Keratinocyte (primary cell): Measurements from ENCODE around the gene GLI2. TPM values are rescaled to one million over a fixed set of nuclear protein-coding genes. Genes with fewer than 3 reads are reported as not detected.
A peak's percentile ranks its signal among the peaks of the same experiment; 100 is the strongest.

ENCODE experiments used
- DNase-seq: peaks from one replicate; pipeline ENCODE4 v3.0.0-alpha.2; 2011; ENCODE audit warnings: low read depth, missing footprints, low spot score
- FAIRE-seq: peaks from 2 replicates; lab custom pipeline; 2011; peaks lifted over from hg19 to GRCh38; lab: Jason Lieb, UNC
- H2AFZ ChIP-seq: 2 replicates; pipeline ENCODE4 v1.6.0; 2012; ENCODE audit warnings: low read length, control low read depth, inconsistent platforms; ENCODE audit not compliant: control insufficient read depth
- H3K27ac ChIP-seq: 2 replicates; pipeline ENCODE4 v1.5.1; 2011; ENCODE audit warnings: low read length; ENCODE audit not compliant: control insufficient read depth, insufficient read depth
- H3K27me3 ChIP-seq: 3 replicates; pipeline ENCODE4 v1.6.0; 2011; ENCODE audit warnings: low read length; ENCODE audit not compliant: control insufficient read depth, insufficient read depth; ENCODE audit errors: extremely low read depth
- H3K36me3 ChIP-seq, 2 experiments: 2 replicates in 1 of 2; 3 replicates in 1 of 2; pipeline ENCODE4 v1.5.1; 2011; ENCODE audit warnings: low read length in 2 of 2, mild to moderate bottlenecking in 1 of 2; ENCODE audit not compliant: control insufficient read depth in 2 of 2, insufficient read depth in 2 of 2; ENCODE audit errors: extremely low read depth in 1 of 2
- H3K4me1 ChIP-seq: 3 replicates; pipeline ENCODE4 v1.5.1; 2011; ENCODE audit warnings: low read length; ENCODE audit not compliant: control insufficient read depth, insufficient read depth; ENCODE audit errors: extremely low read depth
- H3K4me2 ChIP-seq: 3 replicates; pipeline ENCODE4 v1.6.0; 2011; ENCODE audit warnings: low read depth, low read length; ENCODE audit not compliant: control insufficient read depth, insufficient read depth; ENCODE audit errors: extremely low read depth
- H3K4me3 ChIP-seq, 3 experiments: fragments of 200-600 bp in 1 of 3; sonication (generic) in 1 of 3; 2 replicates in 2 of 3; 3 replicates in 1 of 3; pipeline ENCODE4 v1.5.1; 2011 to 2016; ENCODE audit warnings: low read length in 3 of 3, mild to moderate bottlenecking in 3 of 3, control low read depth in 2 of 3, inconsistent platforms in 1 of 3, low read depth in 1 of 3, mixed read lengths in 1 of 3, mixed run types in 1 of 3, moderate library complexity in 1 of 3; ENCODE audit not compliant: control insufficient read depth in 2 of 3, insufficient read depth in 2 of 3; ENCODE audit errors: extremely low read depth in 1 of 3
- H3K79me2 ChIP-seq: 2 replicates; pipeline ENCODE4 v1.6.0; 2012; ENCODE audit warnings: low read length; ENCODE audit not compliant: control insufficient read depth, insufficient read depth
- H3K9ac ChIP-seq: 3 replicates; pipeline ENCODE4 v1.6.0; 2011; ENCODE audit warnings: low read length; ENCODE audit not compliant: control insufficient read depth, insufficient read depth; ENCODE audit errors: extremely low read depth
- H3K9me1 ChIP-seq: 3 replicates; pipeline ENCODE4 v1.6.0; 2011; ENCODE audit warnings: low read length; ENCODE audit not compliant: control insufficient read depth, insufficient read depth; ENCODE audit errors: extremely low read depth
- H3K9me3 ChIP-seq: 2 replicates; pipeline ENCODE4 v1.5.1; 2012; ENCODE audit warnings: low read depth, low read length; ENCODE audit not compliant: control insufficient read depth
- H4K20me1 ChIP-seq: 3 replicates; pipeline ENCODE4 v1.6.0; 2011; ENCODE audit warnings: low read length; ENCODE audit not compliant: control insufficient read depth, insufficient read depth; ENCODE audit errors: extremely low read depth
- CTCF ChIP-seq, 3 experiments: IDR thresholded peaks in 1 of 3; conservative IDR thresholded peaks in 1 of 3; optimal IDR thresholded peaks in 1 of 3; 2 replicates in 2 of 3; 3 replicates in 1 of 3; pipeline versions ENCODE3 to v1.5.1; 2011; ENCODE audit warnings: low read length in 3 of 3, mild to moderate bottlenecking in 3 of 3, moderate library complexity in 2 of 3, control low read depth in 1 of 3, inconsistent platforms in 1 of 3; ENCODE audit not compliant: insufficient read depth in 2 of 3; ENCODE audit errors: extremely low read depth in 1 of 3
- EZH2 ChIP-seq: IDR thresholded peaks from one replicate; pipeline ENCODE4 v1.6.1; 2012; ENCODE audit warnings: inconsistent platforms, mild to moderate bottlenecking, low read length, moderate library complexity
- dilution Hi-C: fragments of 300-500 bp; cut with MboI; formaldehyde crosslinking; loops from one replicate; pipeline ENCODE4 v1.7.0; 2020; ENCODE audit warnings: low sequenced_read_pairs; ENCODE audit not compliant: extremely low pct_ligation_motif_present
- polyA plus RNA-seq, 5 experiments: library from polyadenylated mRNA; depleted of rRNA in 3 of 5; stranded (reverse) in 3 of 5; stranded (forward) in 1 of 5; unstranded in 1 of 5; fragments of >200 nt; gene quantifications; 1 replicate in 1 of 5; 2 replicates in 3 of 5; 3 replicates in 1 of 5; pipeline versions ENCODE4 v1.2.1 to v1.2.3, GENCODE V29; 2011 to 2012; ENCODE audit warnings: missing spikeins in 2 of 5, low read depth in 1 of 5, low replicate concordance in 1 of 5

Gene GLI2
- polyA plus RNA-seq, 1 donor (not counting 4 experiments of a cell fraction or from before 2014, with no cell fraction given) = 0.04 TPM

- no peaks in the 10 kb centered on the region for H3K9me3 ChIP-seq
- H3K9ac ChIP-seq = no peak overlapping the region
- no peak for FAIRE-seq
Measured at GRCh38 chr2:120709608-120710041, 26.0 kb upstream of the GLI2 start.

GRCh38 chr2:120710256-120710655 lies 25.4 kb upstream of the GLI2 start:
- no peaks in the 10 kb centered on the region for H3K79me2 ChIP-seq
- H3K27ac ChIP-seq = no peak overlapping the region
- H2AFZ ChIP-seq = no peak overlapping the region
- no peaks in the 10 kb centered on the region for H4K20me1 ChIP-seq
- H3K27me3 ChIP-seq = no peaks in the 10 kb centered on the region
- no peak overlapping the region for H3K4me3 ChIP-seq
- no peaks in the 10 kb centered on the region for H3K9me3 ChIP-seq
- peak; percentile 78 for FAIRE-seq
- H3K4me1 ChIP-seq = peaks cover 15% of the 10 kb centered on the region
- no peak overlapping the region for H3K4me2 ChIP-seq
- no peak overlapping the region for H3K9ac ChIP-seq
- H3K9me1 ChIP-seq = no peaks in the 10 kb centered on the region
- dilution Hi-C loops = no loop called here
- no peak for DNase-seq
- H3K36me3 ChIP-seq = no peaks in the 10 kb centered on the region
- TF ChIP-seq CTCF (optimal IDR thresholded peaks at IDR 0.05 in 1 of 3, IDR thresholded peaks at IDR 0.05 in 1 of 3, conservative IDR thresholded peaks at IDR 0.05 in 1 of 3; ENCODE audit: extremely low read depth in 1 of 3, insufficient read depth in 2 of 3, low read length in 3 of 3) = no peak
- TF ChIP-seq EZH2 = no peak

More at GRCh38 chr2:120709608-120710041, 26.0 kb upstream of the GLI2 start:
- Histone ChIP-seq H3K27ac (no peak overlapping the region), H3K4me3 (no peak overlapping the region), H3K79me2 (no peaks in the 10 kb centered on the region), H3K36me3 (no peaks in the 10 kb centered on the region), H2AFZ (no peak overlapping the region), H3K9me1 (no peaks in the 10 kb centered on the region), H3K4me1 (peaks cover 15% of the 10 kb centered on the region), H3K27me3 (no peaks in the 10 kb centered on the region), H4K20me1 (no peaks in the 10 kb centered on the region), H3K4me2 (no peak overlapping the region)
- DNase-seq = no peak
- dilution Hi-C loops = loop anchor here (10.0 kb wide), 1 partner anchor 355 kb away; no protein-coding TSS in a partner anchor
- no peak for TF ChIP-seq EZH2
- no peak for TF ChIP-seq CTCF (optimal IDR thresholded peaks at IDR 0.05 in 1 of 3, IDR thresholded peaks at IDR 0.05 in 1 of 3, conservative IDR thresholded peaks at IDR 0.05 in 1 of 3; ENCODE audit: extremely low read depth in 1 of 3, insufficient read depth in 2 of 3, low read length in 3 of 3)
